Fibroblast of villous mesenchyme (primary cell): Measurements from ENCODE around the gene MTOR. TPM values are rescaled to one million over a fixed set of nuclear protein-coding genes. Genes with fewer than 3 reads are reported as not detected.

Source experiments
- DNase-seq: peaks from one replicate; pipeline ENCODE4 v3.0.0-alpha.2; 2010; ENCODE audit warnings: low read depth
- H3K4me3 ChIP-seq: 2 replicates; pipeline ENCODE4 v1.5.1; 2011; ENCODE audit warnings: low read depth, mild to moderate bottlenecking, low read length
- CTCF ChIP-seq: IDR thresholded peaks from 2 replicates; pipeline ENCODE4 v1.5.1; 2012; ENCODE audit warnings: low read depth, mild to moderate bottlenecking, low read length; ENCODE audit not compliant: insufficient read depth
- total RNA-seq: library from RNA; depleted of rRNA; stranded (reverse); fragments of >200 nt; gene quantifications from 2 replicates; pipeline ENCODE4 v1.2.3, GENCODE V29; 2012

Gene MTOR
- total RNA-seq, 1 donor: 47.5 TPM

GRCh38 chr1:11142618-11143391, 119.5 kb downstream of the MTOR start:
- no peak for DNase-seq
- H3K4me3 ChIP-seq: no peak overlapping the region
- no peak for TF ChIP-seq CTCF

GRCh38 chr1:11138952-11139351, 123.4 kb downstream of the MTOR start:
- no peak for DNase-seq
- H3K4me3 ChIP-seq: no peak overlapping the region
- TF ChIP-seq CTCF: no peak

GRCh38 chr1:11138029-11138428, 124.3 kb downstream of the MTOR start:
- DNase-seq: no peak
- TF ChIP-seq CTCF: no peak

GRCh38 chr1:11134898-11135266, 127.5 kb downstream of the MTOR start:
- no peak overlapping the region for H3K4me3 ChIP-seq
- DNase-seq: peak; percentile 50
- no peak for TF ChIP-seq CTCF

More at GRCh38 chr1:11138029-11138428, 124.3 kb downstream of the MTOR start:
- no peak overlapping the region for H3K4me3 ChIP-seq

- TF ChIP-seq CTCF: no peak
- no peak overlapping the region for H3K4me3 ChIP-seq
- no peak for DNase-seq
These were observed 128.0 kb downstream of the MTOR start for GRCh38 chr1:11134251-11134897.

GRCh38 chr1:11132563-11133293, 129.6 kb downstream of the MTOR start:
- no peak overlapping the region for H3K4me3 ChIP-seq
- DNase-seq: peak; percentile 55

More at GRCh38 chr1:11132563-11133293, 129.6 kb downstream of the MTOR start:
- no peak for TF ChIP-seq CTCF
